Endothelial cell of umbilical vein (primary cell): Measurements from ENCODE around the gene SLCO3A1. TPM values are rescaled to one million over a fixed set of nuclear protein-coding genes. Genes with fewer than 3 reads are reported as not detected.

Experiments
- BruUV-seq: library from RNA; stranded (reverse); fragments of 400-500 nt; replicated peaks from 2 replicates; lab custom pipeline; 2021; lab: Mats Ljungman, UMichigan
- CTCF ChIA-PET: fragments of 300-600, 350-600 bp; sonication (Branson Sonifier 250); formaldehyde crosslinking; loops from one replicate; lab custom pipeline; 2021; ENCODE audit warnings: antibody characterized with exemption, inconsistent platforms; lab: Charles Lee
- POLR2A ChIA-PET: fragments of 300-600, 350-600 bp; sonication (Branson Sonifier 250); formaldehyde crosslinking; loops from one replicate; lab custom pipeline; 2021; ENCODE audit warnings: antibody characterized with exemption, inconsistent platforms; lab: Charles Lee
- DNase-seq: peaks from one replicate; pipeline ENCODE4 v3.0.0-alpha.2; 2011; ENCODE audit warnings: low read depth, low spot score
- FAIRE-seq: peaks from 2 replicates; lab custom pipeline; 2011; peaks lifted over from hg19 to GRCh38; lab: Jason Lieb, UNC
- H2AFZ ChIP-seq: 2 replicates; pipeline ENCODE4 v1.6.0; 2012; ENCODE audit warnings: low read depth, low read length, control low read depth, inconsistent platforms
- H3K27ac ChIP-seq: 2 replicates; pipeline ENCODE4 v1.5.1; 2011; ENCODE audit warnings: low read depth, mild to moderate bottlenecking, control low read depth, low read length, moderate library complexity; ENCODE audit not compliant: insufficient read depth
- H3K27me3 ChIP-seq, 2 experiments: 2 replicates each; pipeline versions ENCODE4 v1.6.0 to v1.6.1; 2011; ENCODE audit warnings: low read length in 2 of 2, mixed read lengths in 1 of 2; ENCODE audit not compliant: control insufficient read depth in 2 of 2, insufficient read depth in 2 of 2
- H3K36me3 ChIP-seq, 2 experiments: 2 replicates in 1 of 2; 3 replicates in 1 of 2; pipeline ENCODE4 v1.5.1; 2011; ENCODE audit warnings: low read length in 2 of 2, mild to moderate bottlenecking in 1 of 2, moderate library complexity in 1 of 2; ENCODE audit not compliant: control insufficient read depth in 2 of 2, insufficient read depth in 2 of 2; ENCODE audit errors: extremely low read depth in 1 of 2
- H3K4me1 ChIP-seq: 3 replicates; pipeline ENCODE4 v1.5.1; 2011; ENCODE audit warnings: mild to moderate bottlenecking, low read length; ENCODE audit not compliant: control insufficient read depth, insufficient read depth; ENCODE audit errors: extremely low read depth
- H3K4me2 ChIP-seq: 2 replicates; pipeline ENCODE4 v1.6.1; 2011; ENCODE audit warnings: low read length, control low read depth, mixed read lengths; ENCODE audit not compliant: insufficient read depth
- H3K4me3 ChIP-seq, 3 experiments: fragments of 200-600 bp in 1 of 3; sonication (generic), shearing (Covaris generic) in 1 of 3; replicated peaks in 1 of 3; 2 replicates each; pipeline ENCODE4 v1.5.1; 2011 to 2016; ENCODE audit warnings: control low read depth in 3 of 3, low read length in 3 of 3, mild to moderate bottlenecking in 2 of 3, inconsistent platforms in 1 of 3, low read depth in 1 of 3, moderate library complexity in 1 of 3; ENCODE audit not compliant: insufficient read depth in 1 of 3
- H3K79me2 ChIP-seq: 2 replicates; pipeline ENCODE4 v1.6.0; 2012; ENCODE audit warnings: low read length, inconsistent platforms; ENCODE audit not compliant: control insufficient read depth, insufficient read depth
- H3K9ac ChIP-seq: replicated peaks from 2 replicates; pipeline ENCODE3; 2011; ENCODE audit warnings: low read length, control low read depth; ENCODE audit not compliant: insufficient read depth; ENCODE audit errors: extremely low read depth
- H3K9me1 ChIP-seq: replicated peaks from 3 replicates; pipeline ENCODE4 v1.6.0; 2011; ENCODE audit warnings: mild to moderate bottlenecking, low read length; ENCODE audit not compliant: control insufficient read depth, insufficient read depth; ENCODE audit errors: extremely low read depth
- H3K9me3 ChIP-seq: replicated peaks from 2 replicates; pipeline ENCODE4 v1.5.1; 2012; ENCODE audit warnings: low read length, inconsistent platforms; ENCODE audit not compliant: control insufficient read depth, insufficient read depth
- H4K20me1 ChIP-seq: replicated peaks from 2 replicates; pipeline ENCODE3; 2011; ENCODE audit warnings: mild to moderate bottlenecking, low read length; ENCODE audit not compliant: control insufficient read depth, insufficient read depth; ENCODE audit errors: extremely low read depth
- EZH2 ChIP-seq: IDR thresholded peaks from 2 replicates; pipeline ENCODE4 v1.6.1; 2012; ENCODE audit warnings: borderline replicate concordance, low read depth, mild to moderate bottlenecking, moderate library complexity, low read length, inconsistent platforms; ENCODE audit not compliant: severe bottlenecking
- FOS ChIP-seq: IDR thresholded peaks from 2 replicates; pipeline ENCODE4 v1.6.1; 2011; ENCODE audit warnings: mild to moderate bottlenecking, low read length, moderate library complexity, borderline replicate concordance; ENCODE audit not compliant: insufficient read depth
- GATA2 ChIP-seq: IDR thresholded peaks from 2 replicates; pipeline ENCODE4 v1.7.0; 2011; ENCODE audit warnings: low read depth, mild to moderate bottlenecking, moderate library complexity, mixed read lengths, low read length; ENCODE audit not compliant: insufficient read length, insufficient read depth
- JUN ChIP-seq: IDR thresholded peaks from 2 replicates; pipeline ENCODE4 v1.6.1; 2011; ENCODE audit warnings: borderline replicate concordance, low read depth; ENCODE audit not compliant: insufficient read length, insufficient read depth
- MYC ChIP-seq: IDR thresholded peaks from one replicate; pipeline ENCODE4 v1.6.1; 2011; ENCODE audit warnings: mild to moderate bottlenecking, low read depth, low read length
- POLR2A ChIP-seq: IDR thresholded peaks from 2 replicates; pipeline ENCODE4 v1.6.1; 2012; ENCODE audit warnings: low read depth, mild to moderate bottlenecking, control low read depth, low read length
- POLR2AphosphoS5 ChIP-seq: IDR thresholded peaks from 2 replicates; pipeline ENCODE4 v1.6.1; 2012; ENCODE audit warnings: low read depth, mild to moderate bottlenecking, control low read depth, low read length, moderate library complexity; ENCODE audit not compliant: insufficient read depth
- dilution Hi-C: fragments of 300-500 bp; cut with MboI; formaldehyde crosslinking; loops from one replicate; pipeline ENCODE4 v1.15.0; 2019; ENCODE audit warnings: low sequenced_read_pairs; ENCODE audit not compliant: extremely low pct_ligation_motif_present
- intact Hi-C: fragments of 100-400 bp; cut with micrococcal nuclease; formaldehyde crosslinking; loops from one replicate; pipeline ENCODE4 v1.10.0; 2022
- polyA plus RNA-seq, 4 experiments: library from polyadenylated mRNA; depleted of rRNA in 3 of 4; stranded (reverse) in 3 of 4; unstranded in 1 of 4; fragments of >200 nt; gene quantifications; 2 replicates each; pipeline versions ENCODE4 v1.2.1 to v1.2.3, GENCODE V29; 2011 to 2012; ENCODE audit warnings: missing spikeins in 1 of 4
- total RNA-seq: library from RNA; stranded (reverse); gene quantifications from 2 replicates; pipeline ENCODE4 v1.2.3, GENCODE V29; 2021
- TF ChIP-seq, protein P1 (sequence below): IDR thresholded peaks from 2 replicates; pipeline ENCODE4 v1.6.1; 2011; ENCODE audit not compliant: insufficient read depth, insufficient read length
- TF ChIP-seq, protein P2 (sequence below), 2 donors: IDR thresholded peaks; 1 replicate in 1 of 2; 2 replicates in 1 of 2; pipeline ENCODE4 v1.5.1; 2011; ENCODE audit warnings: low read length in 2 of 2, mild to moderate bottlenecking in 2 of 2, moderate library complexity in 2 of 2, control low read depth in 1 of 2, inconsistent platforms in 1 of 2, low read depth in 1 of 2; ENCODE audit not compliant: insufficient read depth in 1 of 2; ENCODE audit errors: extremely low read depth in 1 of 2

The SLCO3A1 gene
- total and polyA plus RNA-seq, 2 donors (not counting 3 experiments of a cell fraction or from before 2014, with no cell fraction given), result 0.88 to 0.92 TPM

DNA sequence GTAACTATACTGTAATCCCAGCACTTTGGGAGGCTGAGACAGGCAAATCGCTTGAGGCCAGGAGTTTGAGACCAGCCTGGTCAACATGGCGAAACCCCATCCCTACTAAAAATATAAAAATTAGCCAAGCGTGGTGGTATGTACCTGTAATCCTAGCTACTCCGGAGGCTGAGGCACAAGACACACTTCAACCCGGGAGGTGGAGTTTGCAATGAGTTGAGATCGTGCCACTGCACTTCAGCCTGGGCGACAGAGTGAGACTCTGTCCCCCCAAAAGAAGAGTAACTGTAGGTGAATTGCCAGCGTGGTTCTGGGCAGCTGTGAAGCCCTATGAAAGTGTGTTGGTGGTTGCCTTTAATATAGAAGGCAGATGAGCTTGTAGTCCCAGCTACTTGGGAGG, 95.9 kb downstream of the SLCO3A1 start:
- dilution Hi-C loops, result no loop called here
- CTCF ChIA-PET, result no interaction called here
- FAIRE-seq (no peak), DNase-seq (no peak)
- H3K4me1 ChIP-seq, result no peaks in the 10 kb centered on the region
- no peak overlapping the region for H3K4me2 ChIP-seq
- no peaks in the 10 kb centered on the region for H3K9me3 ChIP-seq
- no peaks in the 10 kb centered on the region for H3K79me2 ChIP-seq
- H3K9me1 ChIP-seq, result no peaks in the 10 kb centered on the region
- H3K4me3 ChIP-seq, result no peak overlapping the region
- no peak overlapping the region for H2AFZ ChIP-seq
- no peak overlapping the region for H3K9ac ChIP-seq
- BruUV-seq, result no TSS peak
- no peaks in the 10 kb centered on the region for H4K20me1 ChIP-seq
- H3K36me3 ChIP-seq, result no peaks in the 10 kb centered on the region
- TF ChIP-seq, protein P1, sequence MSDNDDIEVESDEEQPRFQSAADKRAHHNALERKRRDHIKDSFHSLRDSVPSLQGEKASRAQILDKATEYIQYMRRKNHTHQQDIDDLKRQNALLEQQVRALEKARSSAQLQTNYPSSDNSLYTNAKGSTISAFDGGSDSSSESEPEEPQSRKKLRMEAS, result no peak
- no peak for TF ChIP-seq EZH2
- no peak for TF ChIP-seq GATA2
- TF ChIP-seq POLR2A, result no peak
- TF ChIP-seq FOS, result no peak
- no peak for TF ChIP-seq POLR2AphosphoS5
- TF ChIP-seq, protein P2, sequence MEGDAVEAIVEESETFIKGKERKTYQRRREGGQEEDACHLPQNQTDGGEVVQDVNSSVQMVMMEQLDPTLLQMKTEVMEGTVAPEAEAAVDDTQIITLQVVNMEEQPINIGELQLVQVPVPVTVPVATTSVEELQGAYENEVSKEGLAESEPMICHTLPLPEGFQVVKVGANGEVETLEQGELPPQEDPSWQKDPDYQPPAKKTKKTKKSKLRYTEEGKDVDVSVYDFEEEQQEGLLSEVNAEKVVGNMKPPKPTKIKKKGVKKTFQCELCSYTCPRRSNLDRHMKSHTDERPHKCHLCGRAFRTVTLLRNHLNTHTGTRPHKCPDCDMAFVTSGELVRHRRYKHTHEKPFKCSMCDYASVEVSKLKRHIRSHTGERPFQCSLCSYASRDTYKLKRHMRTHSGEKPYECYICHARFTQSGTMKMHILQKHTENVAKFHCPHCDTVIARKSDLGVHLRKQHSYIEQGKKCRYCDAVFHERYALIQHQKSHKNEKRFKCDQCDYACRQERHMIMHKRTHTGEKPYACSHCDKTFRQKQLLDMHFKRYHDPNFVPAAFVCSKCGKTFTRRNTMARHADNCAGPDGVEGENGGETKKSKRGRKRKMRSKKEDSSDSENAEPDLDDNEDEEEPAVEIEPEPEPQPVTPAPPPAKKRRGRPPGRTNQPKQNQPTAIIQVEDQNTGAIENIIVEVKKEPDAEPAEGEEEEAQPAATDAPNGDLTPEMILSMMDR (IDR thresholded peaks at IDR 0.05; ENCODE audit: extremely low read depth in 1 of 2, insufficient read depth in 1 of 2, low read depth in 1 of 2, low read length in 2 of 2), result no peak
- TF ChIP-seq JUN, result no peak
- TF ChIP-seq MYC, result no peak
- H3K27me3 ChIP-seq, result no peaks in the 10 kb centered on the region
- POLR2A ChIA-PET, result no interaction called here
- intact Hi-C loops, result no loop called here
- H3K27ac ChIP-seq, result no peak overlapping the region
